Measurements from ENCODE around the gene EMC8.

GRCh38 chr16:85842848-85843247 lies 43.5 kb upstream of the EMC8 start:
- no peak for TF ChIP-seq GATA2 (IDR thresholded peaks at IDR 0.05; ENCODE audit: low read depth, low read length)
- TF ChIP-seq GATA3 (IDR thresholded peaks at IDR 0.05; ENCODE audit: low read depth, low read length), result no peak
